GM12892 (cell line): Measurements from ENCODE around the gene ANXA11.

Source experiments
- POLR2A ChIP-seq: IDR thresholded peaks from 2 replicates; pipeline ENCODE4 v1.6.1; 2011; ENCODE audit warnings: low read depth, low read length, control low read depth
- POLR2AphosphoS5 ChIP-seq: IDR thresholded peaks from 2 replicates; pipeline ENCODE4 v1.6.1; 2011; ENCODE audit warnings: low read depth, low read length, control low read depth
- TAF1 ChIP-seq: IDR thresholded peaks from 2 replicates; pipeline ENCODE4 v1.6.1; 2011; ENCODE audit warnings: low read depth, mild to moderate bottlenecking, control low read depth, low read length, borderline replicate concordance

- TF ChIP-seq POLR2AphosphoS5 (no peak), POLR2A (no peak), TAF1 (no peak)
Measured at GRCh38 chr10:80184291-80184690, 21.0 kb downstream of the ANXA11 start.
